Measurements from ENCODE around the gene TAS2R3. TPM values are rescaled to one million over a fixed set of nuclear protein-coding genes. Genes with fewer than 3 reads are reported as not detected.
A peak's percentile ranks its signal among the peaks of the same experiment; 100 is the strongest.

TAS2R3 gene
- polyA plus RNA-seq, 1 experiment, result not detected

GRCh38 chr7:141722529-141722928, 41.4 kb upstream of the TAS2R3 start:
- Histone ChIP-seq H3K36me3 (ENCODE audit: control insufficient read depth, insufficient read depth, low read length) (no peaks in the 10 kb centered on the region), H3K4me3 (ENCODE audit: low read depth, low read length) (no peak overlapping the region), H3K27me3 (ENCODE audit: control insufficient read depth, insufficient read depth, low read length) (no peaks in the 10 kb centered on the region)
- no peak for DNase-seq (ENCODE audit: low read depth)
- no peak for TF ChIP-seq CTCF (IDR thresholded peaks at IDR 0.05; ENCODE audit: insufficient read depth, low read depth, low read length)
- ChIA-PET CTCF (interaction anchor here (1.7 kb wide), 1 partner anchor 16 kb away, joined by 7 read pairs; the partner anchor contains the start of gene SSBP1), POLR2A (no interaction called here)

- no peak for TF ChIP-seq CTCF (IDR thresholded peaks at IDR 0.05; ENCODE audit: insufficient read depth, low read depth, low read length)
- H3K36me3 ChIP-seq (ENCODE audit: control insufficient read depth, insufficient read depth, low read length), result no peaks in the 10 kb centered on the region
- no peak for DNase-seq (ENCODE audit: low read depth)
- no peaks in the 10 kb centered on the region for H3K27me3 ChIP-seq (ENCODE audit: control insufficient read depth, insufficient read depth, low read length)
- H3K4me3 ChIP-seq (ENCODE audit: low read depth, low read length), result no peak overlapping the region
- POLR2A ChIA-PET, result no interaction called here
- CTCF ChIA-PET, result interaction anchor here (0.7 to 2.4 kb wide), 4 partner anchors 9 to 57 kb away, joined by 4 to 13 read pairs (median 4); partner anchors contain the start of gene SSBP1
Observed at GRCh38 chr7:141729020-141729419, 34.9 kb upstream of the TAS2R3 start.

GRCh38 chr7:141731476-141732149, 32.3 kb upstream of the TAS2R3 start:
- no peaks in the 10 kb centered on the region for H3K27me3 ChIP-seq (ENCODE audit: control insufficient read depth, insufficient read depth, low read length)
- no peak for DNase-seq (ENCODE audit: low read depth)
- no peak overlapping the region for H3K4me3 ChIP-seq (ENCODE audit: low read depth, low read length)
- ChIA-PET CTCF (no interaction called here), POLR2A (no interaction called here)
- H3K36me3 ChIP-seq (ENCODE audit: control insufficient read depth, insufficient read depth, low read length), result no peaks in the 10 kb centered on the region
- no peak for TF ChIP-seq CTCF (IDR thresholded peaks at IDR 0.05; ENCODE audit: insufficient read depth, low read depth, low read length)

- no peak for TF ChIP-seq CTCF (IDR thresholded peaks at IDR 0.05; ENCODE audit: insufficient read depth, low read depth, low read length)
- CTCF ChIA-PET, result interaction anchor here (0.6 to 2.3 kb wide), 20 partner anchors 8 to 1680 kb away, joined by 3 to 17 read pairs (median 4); partner anchors contain the start of gene TAS2R4
- POLR2A ChIA-PET, result no interaction called here
- Histone ChIP-seq H3K36me3 (ENCODE audit: control insufficient read depth, insufficient read depth, low read length) (peaks cover 3% of the 10 kb centered on the region), H3K4me3 (ENCODE audit: low read depth, low read length) (peak overlapping the region; percentile 63), H3K27me3 (ENCODE audit: control insufficient read depth, insufficient read depth, low read length) (no peaks in the 10 kb centered on the region)
- DNase-seq (ENCODE audit: low read depth), result no peak
Observed at GRCh38 chr7:141737118-141737835, 26.6 kb upstream of the TAS2R3 start.

Data from BJ (cell line).